ENCODE results near the gene MAST3.

MAST3 gene

GRCh38 chr19:18097217-18097992, at the start of gene MAST3:
MAST3 (plus strand) TSS chr19:18097778; CDS start chr19:18097793, 15 bp downstream.
- in situ Hi-C loops (cut with MboI; ENCODE audit: low sequenced_read_pairs) = no loop called here

DNA sequence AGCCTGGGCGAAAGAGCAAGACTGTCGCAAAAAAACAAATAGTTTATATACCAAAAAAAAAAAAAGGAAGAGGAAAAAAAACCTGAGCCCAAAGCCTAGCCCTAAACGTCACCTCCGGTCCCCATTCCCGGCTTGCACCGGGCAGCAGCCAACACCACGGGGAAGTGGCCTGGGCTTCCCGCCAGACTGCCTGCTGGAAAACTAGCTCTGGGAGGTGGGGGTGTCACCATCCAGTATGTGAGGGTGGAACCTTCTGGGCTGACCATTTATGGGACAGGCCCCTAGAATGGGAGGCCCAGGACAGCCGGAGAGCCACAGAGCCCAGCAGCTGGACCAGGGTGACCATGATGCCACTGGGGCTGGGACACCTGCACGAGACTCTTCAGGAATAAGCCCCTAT, 48.2 kb upstream of the MAST3 start:
- in situ Hi-C loops (cut with MboI; ENCODE audit: low sequenced_read_pairs) = no loop called here

DNA sequence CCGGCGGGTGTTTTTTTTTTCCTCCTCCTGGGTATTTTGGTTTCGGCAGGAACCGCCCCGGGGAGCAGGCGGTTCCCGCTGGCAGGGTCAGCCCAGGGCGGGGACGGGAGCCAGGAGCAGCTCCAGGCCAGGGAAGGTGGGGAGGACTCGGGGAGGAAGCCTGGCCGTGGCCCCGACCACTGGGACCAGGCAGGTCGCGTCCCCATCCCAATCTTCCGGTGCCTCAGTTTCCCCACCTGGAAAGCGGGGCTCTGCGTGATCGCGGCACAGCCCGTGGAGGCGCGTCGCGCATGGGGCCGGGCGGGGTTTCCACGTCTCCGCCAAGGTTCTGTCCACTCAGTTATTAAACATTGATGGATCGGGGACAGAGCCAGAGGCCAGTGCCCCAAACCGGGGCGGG, 45.7 kb upstream of the MAST3 start:
- in situ Hi-C loops (cut with MboI; ENCODE audit: low sequenced_read_pairs) = no loop called here

DNA sequence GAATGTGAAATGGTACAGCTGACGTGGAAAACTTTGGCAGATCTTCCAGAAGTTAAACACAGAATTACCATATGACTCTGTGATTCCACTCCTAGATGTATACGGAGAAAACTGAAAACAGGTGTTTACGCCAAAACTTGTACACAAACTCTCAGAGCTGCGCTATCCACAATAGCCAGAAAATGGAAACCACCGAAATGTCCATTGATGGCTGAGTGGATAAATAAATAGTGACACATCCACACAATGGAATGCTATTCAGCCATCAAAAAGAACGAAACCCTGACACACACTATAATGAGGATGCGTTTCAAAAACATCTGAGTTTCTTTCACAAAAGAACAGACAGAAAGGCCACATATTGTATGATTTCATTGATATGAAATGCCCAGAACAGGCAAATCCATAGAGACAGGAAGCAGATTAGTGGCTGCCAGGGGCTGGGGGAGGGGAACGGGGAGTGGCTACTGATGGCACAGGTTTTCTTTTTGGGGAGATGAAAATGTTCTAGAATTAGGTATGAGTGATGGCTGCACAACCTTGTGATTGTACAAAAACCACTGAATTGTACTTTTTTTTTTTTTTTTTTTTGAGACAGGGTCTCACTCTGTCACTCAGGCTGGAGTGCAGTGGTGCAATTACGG, 43.9 kb upstream of the MAST3 start:
- in situ Hi-C loops (cut with MboI; ENCODE audit: low sequenced_read_pairs) = no loop called here

DNA sequence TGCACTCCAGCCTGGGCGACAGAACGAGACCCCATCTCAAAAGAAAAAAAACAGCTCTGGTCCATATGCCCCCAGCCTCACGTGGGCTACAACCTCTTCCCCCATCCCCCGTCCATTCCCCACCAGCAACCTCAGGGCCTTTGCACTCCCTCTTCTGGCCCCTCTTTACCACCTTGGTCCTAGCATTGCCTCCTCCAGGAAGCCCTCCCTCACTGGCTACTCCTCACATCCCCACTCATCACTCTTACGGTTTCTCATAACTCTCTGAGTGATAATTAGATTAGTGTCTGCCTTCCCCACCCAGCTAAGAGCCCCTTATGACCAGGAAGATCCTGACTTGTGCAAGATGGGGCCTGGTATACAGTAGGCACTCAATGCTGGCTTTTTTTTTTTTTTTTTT, 41.6 kb upstream of the MAST3 start:
- in situ Hi-C loops (cut with MboI; ENCODE audit: low sequenced_read_pairs) = no loop called here

DNA sequence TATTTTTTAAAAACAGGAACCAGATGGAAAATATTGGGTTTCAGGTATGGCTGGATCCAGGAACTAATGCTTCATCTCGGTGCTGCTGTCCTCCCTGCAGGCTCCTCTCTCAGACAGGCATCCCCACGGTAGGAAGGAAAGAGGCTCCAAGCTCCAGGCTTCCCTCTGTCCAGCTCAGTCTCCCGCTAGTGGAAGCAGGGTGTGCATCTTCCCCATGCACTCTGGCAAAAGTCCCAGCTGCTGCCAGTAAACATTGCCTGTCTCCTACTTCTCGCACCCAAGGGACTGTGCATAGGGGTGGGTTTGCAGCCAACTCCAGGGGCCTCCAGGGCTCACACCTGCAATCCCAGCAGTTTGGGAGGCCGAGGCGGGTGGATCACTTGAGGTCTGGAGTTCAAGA, 40.0 kb upstream of the MAST3 start:
- in situ Hi-C loops (cut with MboI; ENCODE audit: low sequenced_read_pairs) = no loop called here

- in situ Hi-C loops (cut with MboI; ENCODE audit: low sequenced_read_pairs) = no loop called here
Measured at GRCh38 chr19:18058208-18059009, 39.2 kb upstream of the MAST3 start.

DNA sequence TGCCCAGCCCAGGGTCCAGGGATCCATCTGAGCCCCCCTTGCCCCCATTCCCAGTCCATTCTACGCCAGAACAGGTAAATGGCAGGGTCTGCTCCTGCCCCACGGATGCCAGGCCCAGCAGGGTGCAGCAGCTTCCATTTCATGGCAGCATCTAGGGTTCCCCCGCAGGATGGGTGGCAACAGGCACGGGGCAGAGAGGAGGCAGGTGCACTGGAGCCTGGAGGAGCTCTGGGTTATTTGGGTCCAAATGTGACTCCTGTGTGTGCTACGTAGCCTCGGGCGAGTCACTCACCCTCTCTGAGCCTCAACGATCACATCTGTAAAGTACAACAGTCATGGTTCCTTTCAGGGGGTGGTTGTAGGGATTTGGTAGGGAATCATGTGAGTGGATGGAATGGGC, 38.3 kb upstream of the MAST3 start:
- in situ Hi-C loops (cut with MboI; ENCODE audit: low sequenced_read_pairs) = no loop called here

DNA sequence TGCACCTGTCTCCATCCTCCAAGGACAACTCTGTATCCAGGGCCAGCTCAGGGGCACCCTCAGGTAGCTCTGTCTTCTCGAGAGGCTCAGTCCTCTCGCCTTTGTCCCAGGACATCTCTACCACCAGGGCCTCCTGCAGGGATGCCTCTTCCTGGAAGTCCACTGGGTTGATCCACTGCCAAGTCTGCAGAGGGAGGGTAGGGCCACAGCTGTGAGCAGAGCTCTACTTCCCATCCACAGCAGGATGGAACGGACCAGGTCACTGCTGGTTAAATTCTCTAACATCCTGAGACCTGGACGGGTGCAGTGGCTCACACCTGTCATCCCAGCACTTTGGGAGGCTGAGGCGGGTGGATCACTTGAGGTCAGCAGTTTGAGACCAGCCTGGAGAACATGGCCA, 37.7 kb upstream of the MAST3 start:
- in situ Hi-C loops (cut with MboI; ENCODE audit: low sequenced_read_pairs) = no loop called here

GRCh38 chr19:18060472-18060871, 37.1 kb upstream of the MAST3 start:
- in situ Hi-C loops (cut with MboI; ENCODE audit: low sequenced_read_pairs) = no loop called here

DNA sequence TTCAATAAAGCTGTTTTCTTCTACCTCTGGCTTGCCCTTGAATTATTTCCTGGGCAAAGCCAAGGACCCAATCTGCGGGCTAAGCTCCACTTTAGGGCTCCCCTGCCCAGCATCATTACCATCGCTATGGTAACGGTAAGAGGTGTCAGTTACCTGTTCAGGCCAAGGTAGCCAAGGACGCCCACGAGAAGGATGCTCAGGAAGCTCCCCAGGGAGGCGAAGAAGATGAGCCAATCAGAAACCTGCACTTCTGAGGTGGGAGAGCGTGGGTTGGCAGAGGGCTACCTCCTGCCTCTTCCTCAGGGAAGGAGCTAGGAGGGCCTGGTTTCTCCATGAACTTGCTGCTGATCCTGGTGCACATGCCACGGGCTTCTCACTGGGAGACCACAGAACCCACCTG, 35.5 kb upstream of the MAST3 start:
- in situ Hi-C loops (cut with MboI; ENCODE audit: low sequenced_read_pairs) = no loop called here

- in situ Hi-C loops (cut with MboI; ENCODE audit: low sequenced_read_pairs) = no loop called here
Measured at GRCh38 chr19:18063463-18063862, 34.1 kb upstream of the MAST3 start.

DNA sequence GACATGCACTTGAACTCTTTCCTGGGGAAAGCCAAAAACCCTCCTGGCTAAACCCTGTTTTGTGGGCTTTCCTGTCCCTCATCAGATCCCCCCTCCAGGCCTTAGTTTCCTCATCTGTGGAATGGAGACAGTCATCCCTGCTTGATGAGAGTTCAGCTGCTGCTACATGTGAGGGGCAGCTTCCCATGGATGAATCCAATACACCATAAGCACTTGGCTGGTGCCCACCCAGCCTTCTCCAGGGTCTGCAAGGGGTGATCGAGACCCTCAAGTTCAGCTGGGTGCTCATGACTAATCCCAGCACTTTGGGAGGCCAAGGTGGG, 32.4 kb upstream of the MAST3 start:
- in situ Hi-C loops (cut with MboI; ENCODE audit: low sequenced_read_pairs) = no loop called here

- in situ Hi-C loops (cut with MboI; ENCODE audit: low sequenced_read_pairs) = no loop called here
Measured at GRCh38 chr19:18068395-18068794, 29.2 kb upstream of the MAST3 start.

DNA sequence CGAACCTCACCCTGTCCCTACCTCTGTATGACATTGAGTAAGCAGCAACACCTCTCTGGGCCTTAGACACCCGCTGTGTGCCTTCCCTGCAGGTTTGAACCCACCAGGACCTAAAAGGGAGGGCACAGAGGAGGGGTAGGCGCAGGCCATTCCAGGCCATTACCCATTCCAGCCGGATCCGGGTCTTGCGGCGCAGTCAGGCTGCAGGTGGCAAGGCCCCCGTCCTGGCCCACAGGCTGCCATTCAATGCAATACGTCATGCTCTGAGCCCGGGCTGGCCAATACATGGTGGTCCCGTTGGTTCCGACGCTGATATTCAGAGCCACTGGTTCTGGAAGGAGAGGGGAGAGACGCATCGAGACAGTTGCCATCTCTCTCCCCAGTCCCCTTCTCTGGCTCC, 28.2 kb upstream of the MAST3 start:
- in situ Hi-C loops (cut with MboI; ENCODE audit: low sequenced_read_pairs) = no loop called here

- in situ Hi-C loops (cut with MboI; ENCODE audit: low sequenced_read_pairs) = no loop called here
Measured at GRCh38 chr19:18070181-18070580, 27.4 kb upstream of the MAST3 start.

GRCh38 chr19:18072335-18072734, 25.2 kb upstream of the MAST3 start:
- in situ Hi-C loops (cut with MboI; ENCODE audit: low sequenced_read_pairs) = no loop called here

- in situ Hi-C loops (cut with MboI; ENCODE audit: low sequenced_read_pairs) = no loop called here
Measured at GRCh38 chr19:18073197-18073596, 24.4 kb upstream of the MAST3 start.

DNA sequence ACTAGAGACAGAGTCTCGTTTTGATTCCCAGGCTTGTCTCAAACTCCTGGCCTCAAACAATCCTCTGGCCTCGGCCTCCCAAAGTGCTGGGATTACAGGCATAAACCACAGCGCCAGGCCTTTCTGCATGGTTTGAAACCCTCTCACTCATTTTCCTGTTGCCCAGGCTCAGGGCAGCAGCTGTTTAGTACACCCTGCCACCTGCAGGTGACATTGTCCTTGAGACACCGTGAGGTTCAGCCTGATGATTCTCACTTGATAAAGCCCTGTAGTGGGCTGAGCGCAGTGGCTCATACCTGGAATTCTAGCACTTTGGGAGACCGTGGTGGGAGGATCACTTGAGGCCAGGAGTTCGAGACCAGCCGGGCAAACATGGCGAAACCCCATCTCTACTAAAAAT, 23.4 kb upstream of the MAST3 start:
- in situ Hi-C loops (cut with MboI; ENCODE audit: low sequenced_read_pairs) = no loop called here

DNA sequence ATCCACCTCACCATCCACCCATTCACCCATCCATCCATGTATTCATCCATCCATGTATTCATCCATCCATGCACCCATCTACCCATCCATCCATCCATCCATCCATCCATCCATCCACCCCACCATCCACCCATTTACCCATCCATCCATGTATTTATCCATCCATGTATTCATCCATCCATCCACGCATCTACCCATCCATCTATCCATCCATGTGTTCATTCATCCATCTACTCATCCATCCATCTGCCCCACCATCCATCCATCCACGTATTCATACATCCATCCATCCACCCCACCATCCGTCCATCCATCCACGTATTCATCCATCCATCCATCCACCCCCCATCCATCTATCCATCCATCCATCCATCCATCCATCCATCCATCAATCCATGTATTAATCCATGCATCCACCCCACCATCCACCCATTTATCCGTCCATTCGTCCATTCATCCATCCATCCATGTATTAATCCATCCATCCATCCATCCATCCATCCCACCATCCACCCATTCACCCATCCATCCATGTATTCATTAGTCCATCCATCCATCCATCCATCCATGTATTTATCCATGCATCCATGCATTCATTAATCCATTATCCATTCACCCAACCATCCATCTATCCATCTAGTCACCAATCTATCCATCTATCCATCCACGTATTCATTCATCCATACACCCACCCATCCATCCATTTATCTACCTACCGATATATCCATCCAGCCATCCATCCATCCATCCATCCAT, 13.5 kb upstream of the MAST3 start:
- in situ Hi-C loops (cut with MboI; ENCODE audit: low sequenced_read_pairs) = no loop called here

- in situ Hi-C loops (cut with MboI; ENCODE audit: low sequenced_read_pairs) = no loop called here
Measured at GRCh38 chr19:18085702-18086457, 11.7 kb upstream of the MAST3 start.
